ENCODE data around the gene FCGBP. TPM values are rescaled to one million over a fixed set of nuclear protein-coding genes. Genes with fewer than 3 reads are reported as not detected.

FCGBP gene
- total RNA-seq (2022; extraction: Qiagen RNA extraction; ENCODE audit: low read depth), result 0.45 to 1.3 TPM (median 0.84 TPM) in 5 replicates

DNA sequence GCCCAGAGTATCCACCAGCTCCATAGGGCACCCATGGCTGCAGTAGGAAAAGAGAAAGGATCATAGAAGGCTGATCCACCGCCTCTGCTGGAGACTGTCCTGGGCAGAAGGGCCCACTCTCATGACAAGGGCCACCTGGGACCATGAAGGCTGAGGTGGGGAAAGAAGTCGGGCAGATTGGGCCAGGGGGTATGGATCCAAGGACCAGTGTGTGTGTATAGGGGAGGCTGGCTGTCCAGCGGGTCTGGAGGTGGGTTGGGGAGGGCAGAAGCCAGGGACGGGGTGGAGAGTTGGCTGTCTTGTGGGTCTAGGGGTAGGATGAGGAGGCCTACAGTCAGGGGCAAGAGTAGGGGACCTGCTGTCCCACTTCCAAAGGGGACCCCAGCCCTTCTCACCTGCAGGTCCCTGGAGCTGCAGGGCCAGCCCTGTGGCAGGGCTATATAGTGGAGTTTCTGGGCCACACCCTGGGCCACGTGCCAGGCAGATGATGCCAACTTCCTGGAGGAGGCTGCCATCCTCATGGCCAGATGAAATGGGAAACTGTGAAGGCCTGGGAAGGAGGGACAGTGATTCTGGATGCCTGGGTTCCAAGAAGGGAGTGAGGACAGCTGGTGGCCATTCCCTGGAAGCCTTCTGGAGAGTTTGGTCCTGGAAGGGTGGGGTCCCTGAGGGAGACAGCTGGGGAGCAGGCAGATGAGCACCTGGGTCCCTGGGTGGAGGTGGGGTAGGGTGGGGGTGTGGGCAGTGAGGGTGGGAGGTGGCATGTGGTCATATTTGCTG is at the start of gene FCGBP:
Gene FCGBP, minus strand, starts transcription at position 51 of the 780 bp plus-strand sequence.

DNA sequence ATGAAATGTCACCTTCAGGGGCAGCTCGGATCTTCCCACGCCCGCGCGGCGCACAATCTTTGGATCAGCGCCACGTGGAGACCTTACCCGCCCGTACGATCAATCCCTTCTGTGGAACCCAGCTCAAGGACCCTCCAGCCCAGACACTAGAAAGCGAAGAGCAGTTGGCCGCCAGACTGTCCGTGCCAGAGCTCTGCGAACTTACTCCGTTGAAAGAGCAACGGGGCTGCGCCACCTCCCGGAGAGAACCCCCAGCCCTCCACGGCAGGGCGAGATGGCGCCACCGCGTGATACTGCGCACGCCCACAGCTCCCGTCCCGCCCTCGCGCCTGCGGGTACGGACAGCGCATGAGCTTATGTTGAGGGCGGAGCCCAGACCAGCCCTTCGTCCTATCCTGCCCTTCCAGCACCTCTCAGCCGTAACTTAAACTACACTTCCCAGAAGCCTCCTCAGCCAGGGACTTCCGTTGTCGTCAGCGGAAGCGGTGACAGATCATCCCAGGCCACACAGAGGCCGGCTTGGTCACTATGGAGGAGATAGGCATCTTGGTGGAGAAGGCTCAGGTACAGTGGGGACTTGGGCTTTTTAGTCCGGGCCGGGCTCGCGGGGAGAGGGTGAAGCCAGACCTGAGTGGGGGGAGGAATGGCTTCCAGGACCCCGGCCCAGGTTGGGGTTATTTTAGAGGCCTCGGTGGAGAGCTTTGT is 36.4 kb upstream of the FCGBP start, which contains the start of gene PSMC4:
Gene PSMC4, plus strand, starts transcription at position 491 of the 705 bp plus-strand sequence. Its CDS starts 38 bp downstream, at position 529.

Other genes starting within 250 kb of the FCGBP start
- gene LGALS14, start 230.2 kb downstream of the FCGBP start, total RNA-seq (2022; extraction: Qiagen RNA extraction; ENCODE audit: low read depth), result not detected in 5 replicates
- not detected in 5 replicates for gene CLC, start 196.6 kb downstream of the FCGBP start, total RNA-seq (2022; extraction: Qiagen RNA extraction; ENCODE audit: low read depth)
- gene LEUTX, start 155.8 kb downstream of the FCGBP start, total RNA-seq (2022; extraction: Qiagen RNA extraction; ENCODE audit: low read depth), result not detected in 5 replicates
- 17.2 to 24.6 TPM (median 20.5 TPM) in 5 replicates for gene DYRK1B, start 100.5 kb downstream of the FCGBP start, total RNA-seq (2022; extraction: Qiagen RNA extraction; ENCODE audit: low read depth)
- gene FBL, start 88.3 kb downstream of the FCGBP start, total RNA-seq (2022; extraction: Qiagen RNA extraction; ENCODE audit: low read depth), result 611 to 816 TPM (median 717 TPM) in 5 replicates
- 272 to 338 TPM (median 283 TPM) in 5 replicates for gene PSMC4, start 36.5 kb upstream of the FCGBP start, total RNA-seq (2022; extraction: Qiagen RNA extraction; ENCODE audit: low read depth)
- 1.3 to 2.1 TPM (median 1.9 TPM) in 5 replicates for gene ZNF546, start 62.4 kb upstream of the FCGBP start, total RNA-seq (2022; extraction: Qiagen RNA extraction; ENCODE audit: low read depth)
- 5.1 to 7.2 TPM (median 6.4 TPM) in 5 replicates for gene ZNF780B, start 121.6 kb upstream of the FCGBP start, total RNA-seq (2022; extraction: Qiagen RNA extraction; ENCODE audit: low read depth)
- 27.9 to 35.3 TPM (median 29.9 TPM) in 5 replicates for gene ZNF780A, start 156.3 kb upstream of the FCGBP start, total RNA-seq (2022; extraction: Qiagen RNA extraction; ENCODE audit: low read depth)